Hepatocyte (in vitro differentiated cells): ENCODE data around the gene SENP7.

Experiments used
- EZH2 ChIP-seq: fragments of 200-600 bp; sonication (generic); IDR thresholded peaks from 2 replicates; pipeline ENCODE4 v1.6.1; 2016; ENCODE audit warnings: antibody characterized with exemption, mild to moderate bottlenecking, borderline replicate concordance
- EZH2phosphoT487 ChIP-seq: fragments of 200-600 bp; sonication (generic); IDR thresholded peaks from one replicate; pipeline ENCODE4 v1.6.1; 2018; ENCODE audit warnings: antibody characterized with exemption, mild to moderate bottlenecking, low read depth, moderate library complexity; ENCODE audit not compliant: unreplicated experiment, severe bottlenecking
- TF ChIP-seq, protein P1 (sequence below): fragments of 200-600 bp; sonication (generic); IDR thresholded peaks from 2 replicates; pipeline ENCODE4 v1.5.1; 2016; ENCODE audit warnings: antibody characterized with exemption, mild to moderate bottlenecking; ENCODE audit not compliant: poor library complexity

DNA sequence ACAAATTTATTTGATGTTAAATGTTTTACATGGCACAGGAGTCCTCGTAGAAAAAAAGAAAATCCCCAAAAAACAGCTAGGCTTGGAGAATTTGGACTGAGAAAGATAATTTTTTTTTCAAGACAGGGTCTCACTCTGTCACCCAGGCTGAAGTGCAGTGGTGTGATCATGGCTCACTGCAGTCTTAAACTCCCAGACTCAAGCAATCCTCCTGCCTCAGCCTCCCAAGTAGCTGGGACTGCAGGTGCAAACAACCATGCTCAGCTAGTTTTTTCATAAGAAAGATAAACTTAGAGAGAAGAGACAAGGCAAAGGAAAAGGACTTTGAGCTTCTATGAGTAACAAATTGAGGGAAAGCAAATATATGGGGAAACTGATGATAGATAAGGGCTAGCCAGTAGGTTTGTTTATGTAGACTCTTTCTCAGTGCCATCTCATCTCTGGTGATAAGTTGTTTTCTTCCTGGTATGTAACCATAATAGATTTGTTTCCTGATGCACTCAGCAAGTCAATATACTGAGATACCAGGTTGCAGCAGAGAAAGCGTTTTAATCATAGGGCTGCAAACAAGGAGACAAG, 35.6 kb upstream of the SENP7 start:
- TF ChIP-seq, protein P1, sequence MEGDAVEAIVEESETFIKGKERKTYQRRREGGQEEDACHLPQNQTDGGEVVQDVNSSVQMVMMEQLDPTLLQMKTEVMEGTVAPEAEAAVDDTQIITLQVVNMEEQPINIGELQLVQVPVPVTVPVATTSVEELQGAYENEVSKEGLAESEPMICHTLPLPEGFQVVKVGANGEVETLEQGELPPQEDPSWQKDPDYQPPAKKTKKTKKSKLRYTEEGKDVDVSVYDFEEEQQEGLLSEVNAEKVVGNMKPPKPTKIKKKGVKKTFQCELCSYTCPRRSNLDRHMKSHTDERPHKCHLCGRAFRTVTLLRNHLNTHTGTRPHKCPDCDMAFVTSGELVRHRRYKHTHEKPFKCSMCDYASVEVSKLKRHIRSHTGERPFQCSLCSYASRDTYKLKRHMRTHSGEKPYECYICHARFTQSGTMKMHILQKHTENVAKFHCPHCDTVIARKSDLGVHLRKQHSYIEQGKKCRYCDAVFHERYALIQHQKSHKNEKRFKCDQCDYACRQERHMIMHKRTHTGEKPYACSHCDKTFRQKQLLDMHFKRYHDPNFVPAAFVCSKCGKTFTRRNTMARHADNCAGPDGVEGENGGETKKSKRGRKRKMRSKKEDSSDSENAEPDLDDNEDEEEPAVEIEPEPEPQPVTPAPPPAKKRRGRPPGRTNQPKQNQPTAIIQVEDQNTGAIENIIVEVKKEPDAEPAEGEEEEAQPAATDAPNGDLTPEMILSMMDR: no peak
- no peak for TF ChIP-seq EZH2
- TF ChIP-seq EZH2phosphoT487: no peak
